ENCODE results near the gene MISP.

Gene MISP

GRCh38 chr19:778910-779653 is 28.2 kb downstream of the MISP start:
- peak; percentile 40 for DNase-seq

GRCh38 chr19:780935-781334 is 30.0 kb downstream of the MISP start:
- no peak for DNase-seq

- no peak for DNase-seq
Observed at GRCh38 chr19:781800-782184, 30.9 kb downstream of the MISP start.

- DNase-seq: no peak
Observed at GRCh38 chr19:782185-782877, 31.4 kb downstream of the MISP start.

- DNase-seq: no peak
Observed at GRCh38 chr19:782878-783668, 32.2 kb downstream of the MISP start.

DNA sequence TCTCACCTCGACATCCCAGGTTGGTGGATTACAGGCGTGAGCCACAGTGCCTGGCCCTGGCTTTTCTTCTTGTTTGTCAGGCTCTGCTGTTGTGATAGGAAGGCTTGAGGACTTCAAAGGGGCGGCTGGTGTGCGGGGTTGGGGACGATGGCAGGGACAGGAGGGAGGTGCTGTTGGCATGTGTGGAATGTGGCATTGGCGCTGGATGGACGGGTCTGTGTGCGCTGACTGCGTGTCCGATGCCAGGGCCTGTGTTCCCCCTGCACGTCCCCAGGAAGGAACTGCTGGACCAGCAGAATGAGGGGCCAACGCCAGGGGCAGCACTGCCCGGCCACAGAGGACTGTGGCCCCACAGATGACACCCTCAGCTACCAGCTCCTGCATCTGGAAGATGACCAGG is 33.6 kb downstream of the MISP start:
- no peak for DNase-seq

DNA sequence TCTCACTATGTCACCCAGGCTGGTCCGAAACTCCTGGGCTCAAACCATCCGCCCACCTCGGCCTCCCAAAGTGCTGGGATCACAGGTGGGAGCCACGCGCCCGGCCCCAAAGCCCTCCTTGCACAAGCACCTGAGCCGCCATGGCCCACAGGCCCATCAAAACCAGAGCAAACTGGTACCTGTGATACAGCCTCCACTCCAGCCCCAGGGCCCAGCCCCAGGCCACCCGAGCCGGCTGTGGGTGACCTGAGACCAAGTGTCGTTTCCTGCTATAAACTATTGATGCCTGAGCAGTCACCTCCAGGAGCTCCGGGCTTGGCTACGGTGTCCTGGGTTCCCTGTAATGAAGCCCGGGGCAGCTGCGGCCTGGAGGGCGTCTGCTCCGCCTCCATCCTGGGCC is 36.6 kb downstream of the MISP start:
- no peak for DNase-seq

- peak; percentile 65 for DNase-seq
Observed at GRCh38 chr19:788686-788982, 37.7 kb downstream of the MISP start.

GRCh38 chr19:788983-789700 is 38.2 kb downstream of the MISP start:
- no peak for DNase-seq

DNA sequence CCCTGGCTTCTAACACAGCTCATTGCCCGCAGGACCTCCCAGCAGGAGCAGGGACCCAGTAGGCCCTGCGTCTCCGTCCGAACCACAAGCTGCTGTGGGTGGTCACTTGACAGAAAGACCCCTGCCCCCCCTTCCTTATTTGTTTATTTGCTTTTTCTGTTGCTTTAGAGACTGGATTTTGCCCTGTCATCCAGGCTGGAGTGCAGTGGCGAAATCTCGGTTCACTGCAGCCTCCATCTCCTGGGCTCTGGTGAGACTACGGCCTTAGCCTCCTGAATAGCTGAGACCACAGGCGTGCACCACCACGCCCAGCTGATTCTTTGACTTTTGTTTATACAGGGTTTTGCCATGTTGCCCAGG is 38.8 kb downstream of the MISP start:
- no peak for DNase-seq

GRCh38 chr19:791007-791566 is 40.2 kb downstream of the MISP start:
- DNase-seq: no peak

- peak; percentile 84 for DNase-seq
Observed at GRCh38 chr19:791567-792305, 40.8 kb downstream of the MISP start.

DNA sequence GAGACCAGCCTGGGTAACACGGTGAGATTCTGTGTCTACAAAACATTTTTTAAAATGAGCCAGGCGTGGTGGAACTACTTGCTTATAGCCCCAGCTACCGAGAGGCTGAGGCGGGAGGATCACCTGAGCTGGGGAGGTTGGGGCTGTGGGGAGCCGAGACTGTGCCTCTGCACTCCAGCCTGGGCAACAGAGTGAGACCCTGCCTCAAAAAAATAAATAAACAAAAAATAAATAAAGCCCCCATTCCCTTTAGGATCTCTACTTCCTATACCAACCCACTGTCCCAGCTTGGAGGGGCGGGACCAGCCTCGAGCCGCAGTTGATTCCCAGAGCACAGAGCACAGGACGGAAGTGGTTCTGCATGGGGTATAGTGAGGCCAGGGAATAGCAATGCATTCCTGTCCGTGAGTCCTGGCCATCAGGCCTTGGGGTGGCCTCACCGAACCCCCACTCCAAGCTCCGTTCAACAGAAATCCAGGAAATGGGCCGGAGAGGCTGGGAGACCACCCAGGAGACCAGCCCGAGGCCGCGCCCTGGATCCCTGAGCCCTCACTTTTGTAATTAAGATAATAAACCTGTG is 41.5 kb downstream of the MISP start:
- DNase-seq: no peak

- no peak for DNase-seq
Observed at GRCh38 chr19:793806-794205, 42.9 kb downstream of the MISP start.

- DNase-seq: no peak
Observed at GRCh38 chr19:795073-795611, 44.2 kb downstream of the MISP start.

- DNase-seq: no peak
Observed at GRCh38 chr19:795691-796581, 45.0 kb downstream of the MISP start.

- DNase-seq: peak; percentile 100
Observed at GRCh38 chr19:796692-797527, 46.0 kb downstream of the MISP start, which contains the start of gene PTBP1. Gene PTBP1 (plus strand): TSS chr19:797452. CDS start chr19:797498, 46 bp downstream.

GRCh38 chr19:797528-798414 is 46.9 kb downstream of the MISP start:
- peak; percentile 85 for DNase-seq
